ENCODE results near the gene RBFOX1.

The RBFOX1 gene

DNA sequence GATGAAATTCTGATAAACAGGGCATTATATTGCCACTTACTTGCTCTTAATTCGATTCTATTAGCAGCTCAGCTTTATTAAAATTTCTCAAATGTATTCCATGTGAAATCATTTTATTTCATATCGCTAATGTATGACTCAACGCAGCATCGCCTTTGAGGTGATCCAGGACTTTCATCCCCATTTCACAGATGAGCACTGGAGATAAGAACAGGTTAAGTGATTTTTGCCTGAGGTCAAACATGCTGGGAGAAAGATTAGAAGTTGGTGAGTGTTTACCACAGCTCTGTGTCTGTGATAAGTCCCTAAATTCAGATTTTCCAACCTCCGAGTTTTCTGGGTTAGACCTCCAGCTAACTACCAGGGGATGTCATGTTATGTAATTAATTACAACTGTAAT is 43.6 kb downstream of the RBFOX1 start:
- H3K4me3 ChIP-seq (replicated peaks in 1 of 2; ENCODE audit: low read depth in 2 of 2, low read length in 2 of 2), result no peak overlapping the region
- TF ChIP-seq, protein P1, sequence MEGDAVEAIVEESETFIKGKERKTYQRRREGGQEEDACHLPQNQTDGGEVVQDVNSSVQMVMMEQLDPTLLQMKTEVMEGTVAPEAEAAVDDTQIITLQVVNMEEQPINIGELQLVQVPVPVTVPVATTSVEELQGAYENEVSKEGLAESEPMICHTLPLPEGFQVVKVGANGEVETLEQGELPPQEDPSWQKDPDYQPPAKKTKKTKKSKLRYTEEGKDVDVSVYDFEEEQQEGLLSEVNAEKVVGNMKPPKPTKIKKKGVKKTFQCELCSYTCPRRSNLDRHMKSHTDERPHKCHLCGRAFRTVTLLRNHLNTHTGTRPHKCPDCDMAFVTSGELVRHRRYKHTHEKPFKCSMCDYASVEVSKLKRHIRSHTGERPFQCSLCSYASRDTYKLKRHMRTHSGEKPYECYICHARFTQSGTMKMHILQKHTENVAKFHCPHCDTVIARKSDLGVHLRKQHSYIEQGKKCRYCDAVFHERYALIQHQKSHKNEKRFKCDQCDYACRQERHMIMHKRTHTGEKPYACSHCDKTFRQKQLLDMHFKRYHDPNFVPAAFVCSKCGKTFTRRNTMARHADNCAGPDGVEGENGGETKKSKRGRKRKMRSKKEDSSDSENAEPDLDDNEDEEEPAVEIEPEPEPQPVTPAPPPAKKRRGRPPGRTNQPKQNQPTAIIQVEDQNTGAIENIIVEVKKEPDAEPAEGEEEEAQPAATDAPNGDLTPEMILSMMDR (IDR thresholded peaks at IDR 0.05; ENCODE audit: low read depth, low read length), result no peak
- DNase-seq (ENCODE audit: low read depth in 2 of 2), result no peak

DNA sequence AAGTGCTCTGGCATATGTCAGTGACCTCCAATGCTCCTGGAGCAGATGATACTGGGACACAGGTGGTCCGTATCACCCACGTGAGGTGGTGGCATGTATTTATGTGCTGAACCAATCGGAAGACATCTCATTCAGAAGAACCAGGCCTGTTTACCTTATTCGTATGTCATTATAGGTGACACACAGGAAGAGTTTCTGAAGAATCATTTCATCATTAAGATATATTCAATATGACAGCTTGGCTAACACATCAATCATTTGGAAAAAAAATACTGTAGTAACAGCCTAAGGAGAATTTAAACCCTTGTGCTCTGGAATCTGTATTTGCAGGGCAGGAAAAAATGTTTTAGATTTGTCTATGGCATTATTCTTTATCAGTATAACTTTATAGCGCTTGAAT is 44.6 kb downstream of the RBFOX1 start:
- H3K4me3 ChIP-seq (replicated peaks in 1 of 2; ENCODE audit: low read depth in 2 of 2, low read length in 2 of 2), result no peak overlapping the region
- TF ChIP-seq, protein P1 (IDR thresholded peaks at IDR 0.05; ENCODE audit: low read depth, low read length), result no peak
- no peak for DNase-seq (ENCODE audit: low read depth in 2 of 2)

DNA sequence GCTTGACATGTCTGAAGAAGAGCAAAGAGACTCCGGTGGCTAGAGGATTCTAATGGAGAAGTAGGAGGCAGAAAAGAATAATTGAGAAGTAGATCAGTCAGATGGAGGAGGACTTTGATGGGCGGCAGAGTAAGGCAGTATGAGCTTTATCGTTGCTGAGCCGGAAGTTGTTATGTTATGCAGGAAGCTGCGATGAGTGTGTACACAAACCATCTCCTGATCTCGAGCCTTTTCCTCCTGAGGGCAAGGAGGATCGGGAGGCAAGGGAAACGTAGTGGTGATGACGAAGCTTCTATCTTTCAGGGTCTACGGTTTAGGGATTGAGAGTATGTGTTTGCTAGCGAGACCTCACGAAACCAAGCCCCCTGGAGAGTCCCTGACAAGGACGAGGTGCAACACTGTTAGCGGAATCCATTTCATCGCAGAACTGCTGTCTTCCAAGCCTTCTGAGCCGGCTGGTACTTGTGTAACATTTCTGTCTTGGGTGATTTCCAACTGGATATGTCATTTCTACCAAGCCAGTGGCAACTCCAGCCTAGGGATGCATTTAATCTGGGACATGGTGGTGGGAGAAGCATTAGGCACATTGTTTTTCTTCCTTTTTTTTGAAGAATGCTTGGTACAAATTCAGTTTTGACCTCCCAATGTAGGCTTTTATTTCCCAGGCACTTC is 45.5 kb downstream of the RBFOX1 start:
- no peak overlapping the region for H3K4me3 ChIP-seq (replicated peaks in 1 of 2; ENCODE audit: low read depth in 2 of 2, low read length in 2 of 2)
- TF ChIP-seq, protein P1 (IDR thresholded peaks at IDR 0.05; ENCODE audit: low read depth, low read length), result no peak
- DNase-seq (ENCODE audit: low read depth in 2 of 2), result no peak

DNA sequence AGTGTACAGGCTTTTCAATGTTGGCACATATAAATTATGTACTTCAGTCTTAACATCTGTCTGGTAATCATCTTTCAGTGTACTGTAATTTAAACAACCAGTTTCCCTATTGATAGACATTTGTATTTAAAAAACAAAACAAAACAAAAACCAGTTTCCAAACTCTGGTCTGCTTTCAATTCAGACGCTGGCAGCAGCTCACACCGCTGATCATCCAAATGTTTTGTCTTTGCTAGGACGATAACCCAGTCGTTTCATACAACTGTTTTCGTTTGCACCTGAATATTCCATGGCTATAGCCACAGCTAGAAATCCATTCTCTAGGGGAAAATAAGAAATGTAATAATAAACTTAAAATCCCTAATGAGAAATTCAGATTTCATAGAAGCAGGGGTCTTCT is 47.8 kb downstream of the RBFOX1 start:
- TF ChIP-seq, protein P1 (IDR thresholded peaks at IDR 0.05; ENCODE audit: low read depth, low read length), result no peak
- H3K4me3 ChIP-seq (replicated peaks in 1 of 2; ENCODE audit: low read depth in 2 of 2, low read length in 2 of 2), result no peak overlapping the region
- no peak for DNase-seq (ENCODE audit: low read depth in 2 of 2)

DNA sequence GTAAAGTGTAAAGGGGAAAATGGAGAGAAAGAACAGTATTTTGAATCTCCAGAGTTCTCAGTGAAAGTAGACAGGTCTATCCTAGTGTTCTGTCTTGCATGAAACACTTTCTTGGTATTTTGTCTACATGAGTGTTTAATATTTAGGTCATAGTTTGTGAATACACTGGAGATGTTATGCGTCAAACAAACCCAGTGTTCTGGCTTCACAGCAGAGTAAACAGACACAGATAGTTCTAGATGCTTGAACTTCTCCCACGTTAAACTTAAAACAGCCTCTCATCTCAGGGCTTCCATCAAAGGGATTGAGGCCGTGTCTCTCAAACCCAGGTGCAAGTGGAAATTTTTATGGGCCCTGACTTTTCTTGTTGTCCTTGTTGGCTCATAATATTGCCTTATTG is 48.3 kb downstream of the RBFOX1 start:
- no peak for DNase-seq (ENCODE audit: low read depth in 2 of 2)
- no peak overlapping the region for H3K4me3 ChIP-seq (replicated peaks in 1 of 2; ENCODE audit: low read depth in 2 of 2, low read length in 2 of 2)
- TF ChIP-seq, protein P1 (IDR thresholded peaks at IDR 0.05; ENCODE audit: low read depth, low read length), result no peak

DNA sequence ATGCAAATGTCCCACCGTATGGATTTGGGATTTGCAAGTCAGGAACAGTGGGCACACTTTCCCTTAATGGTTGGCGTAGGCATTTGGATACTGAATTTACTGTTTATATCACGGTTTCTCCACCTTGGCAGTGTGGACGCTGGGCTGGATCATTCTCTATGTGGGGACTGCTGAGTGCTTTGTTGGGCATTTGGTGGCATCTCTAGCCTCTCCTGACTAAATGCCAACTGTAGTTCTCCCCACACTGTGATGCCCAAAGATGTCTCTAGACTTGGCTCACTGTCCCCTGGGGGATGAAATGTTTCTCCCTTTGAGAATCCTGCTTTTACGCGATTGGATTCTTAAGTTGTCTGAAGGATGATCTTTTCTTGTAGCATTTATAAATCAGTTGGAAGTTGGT is 49.0 kb downstream of the RBFOX1 start:
- no peak overlapping the region for H3K4me3 ChIP-seq (replicated peaks in 1 of 2; ENCODE audit: low read depth in 2 of 2, low read length in 2 of 2)
- no peak for DNase-seq (ENCODE audit: low read depth in 2 of 2)
- TF ChIP-seq, protein P1 (IDR thresholded peaks at IDR 0.05; ENCODE audit: low read depth, low read length), result no peak

DNA sequence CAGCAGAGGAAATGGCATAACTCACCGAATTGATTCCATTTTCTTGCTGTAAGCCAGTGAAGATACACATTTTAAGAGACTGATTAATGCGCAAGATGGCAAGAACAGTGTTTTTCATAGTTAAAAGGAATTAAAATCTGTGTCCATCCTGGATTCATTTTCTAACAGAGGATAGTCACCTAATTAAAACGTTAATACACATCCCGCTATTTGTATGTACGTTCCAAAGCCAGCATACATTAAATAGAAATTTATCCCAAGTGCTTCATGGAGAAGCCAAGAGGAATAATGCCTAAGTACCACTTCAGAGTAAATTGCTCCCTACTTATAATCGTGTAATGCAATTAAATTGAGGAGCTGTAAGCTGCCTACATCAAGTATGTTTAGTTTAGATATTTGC is 49.9 kb downstream of the RBFOX1 start:
- no peak overlapping the region for H3K4me3 ChIP-seq (replicated peaks in 1 of 2; ENCODE audit: low read depth in 2 of 2, low read length in 2 of 2)
- no peak for DNase-seq (ENCODE audit: low read depth in 2 of 2)
- TF ChIP-seq, protein P1 (IDR thresholded peaks at IDR 0.05; ENCODE audit: low read depth, low read length), result no peak
